Ovary (tissue), 9 donors: Measurements from ENCODE around the gene ZBTB34. TPM values are rescaled to one million over a fixed set of nuclear protein-coding genes. Genes with fewer than 3 reads are reported as not detected.

Experiments used
- DNase-seq, 5 donors: peaks; one replicate each; pipeline ENCODE4 v3.0.0-alpha.2; 2019 to 2020
- H3K27ac ChIP-seq, 2 donors: fragments of 200-600 bp; one replicate each; pipeline versions ENCODE4 v1.5.1 to v1.8.0; 2019 to 2022
- H3K27me3 ChIP-seq: fragments of 200-600 bp; one replicate; pipeline ENCODE4 v1.8.0; 2022
- H3K36me3 ChIP-seq: fragments of 200-600 bp; sonication (generic); one replicate; pipeline ENCODE4 v1.5.1; 2019
- H3K4me1 ChIP-seq: one replicate; pipeline ENCODE4 v1.8.1; 2013; ENCODE audit warnings: mild to moderate bottlenecking, moderate library complexity; ENCODE audit not compliant: insufficient read depth
- H3K4me3 ChIP-seq: fragments of 200-600 bp; sonication (generic); one replicate; pipeline ENCODE4 v1.5.1; 2017
- H3K9me3 ChIP-seq, 2 donors: fragments of 200-600 bp in 1 of 2; sonication (generic) in 1 of 2; one replicate each; pipeline versions ENCODE4 v1.5.1 to v1.8.1; 2013 to 2019; ENCODE audit warnings: mild to moderate bottlenecking in 1 of 2, moderate library complexity in 1 of 2
- CTCF ChIP-seq, 3 donors: fragments of 450-650 bp in 2 of 3; fragments of 200-600 bp in 1 of 3; IDR thresholded peaks; one replicate each; pipeline versions ENCODE4 v1.5.1 to v1.8.0; 2016 to 2022; ENCODE audit warnings: antibody characterized with exemption in 3 of 3, mild to moderate bottlenecking in 1 of 3
- EP300 ChIP-seq: sonication (generic); formaldehyde crosslinking; IDR thresholded peaks from one replicate; pipeline ENCODE4 v1.6.1; 2017; ENCODE audit warnings: antibody characterized with exemption
- POLR2A ChIP-seq: fragments of 450-650 bp; IDR thresholded peaks from one replicate; pipeline ENCODE4 v1.6.1; 2017; ENCODE audit warnings: antibody characterized with exemption, mild to moderate bottlenecking, moderate library complexity
- WGBS, 3 donors: extraction: QIAGEN DNeasy Blood & Tissue Kit in 1 of 3; methylation state at CpG; one replicate each; pipeline versions ENCODE4 v1.1.5 to v1.1.7; 2013 to 2017; 5-methylcytosine and 5-hydroxymethylcytosine counted together
- intact Hi-C, 4 donors: fragments of 100-400 bp; cut with DNase I; formaldehyde crosslinking; loops; one replicate each; pipeline versions ENCODE4 v1.11.0 to v1.15.1; 2022 to 2023
- polyA plus RNA-seq, 2 donors: library from polyadenylated mRNA; stranded (reverse); fragments of 200-250 nt in 1 of 2; fragments of 350-450 nt in 1 of 2; fragmentation: Illumina TruSeq in 1 of 2; extraction: RNeasy Lipid Tissue Mini Kit (QIAGEN cat#74804) in 1 of 2; gene quantifications; one replicate each; pipeline ENCODE4 v1.2.3, GENCODE V29; 2013 to 2014
- total RNA-seq, 7 donors: library from RNA; depleted of rRNA in 2 of 7; stranded (reverse); fragments of >200 nt in 2 of 7; fragmentation: NEBNext Ultra II Directional in 3 of 7; extraction: Animal tissue kit (Norgen Biotek cat#: 25700) in 3 of 7; gene quantifications; one replicate each; pipeline versions ENCODE4 v1.1.0 to v1.2.4, GENCODE V29; 2016 to 2023
- donor health status: DM: no; HTN: no; CAD: no; lungs with moderate emphysema.
- donor health status: DM: no; HTN: no; CAD: no.
- donor health status: Bipolar disorder and iron deficiency.
- donor health status: DM: yes; HTN: yes; CAD: no.
- donor health status: DM: no; HTN: no; CAD: no.
- donor health status: DM: yes; HTN: yes; CAD: no.

The ZBTB34 gene
- total and polyA plus RNA-seq, 9 donors: 3.4 to 10.0 (median 8.7) TPM

GRCh38 chr9:126926364-126926763 is 65.9 kb downstream of the ZBTB34 start:
- intact Hi-C loops: no loop called here
- H3K9me3 ChIP-seq: no peaks in the 10 kb centered on the region
- no peak for DNase-seq
- H3K4me3 ChIP-seq: no peak overlapping the region
- TF ChIP-seq CTCF (IDR thresholded peaks at IDR 0.05) (no peak), EP300 (no peak), POLR2A (no peak)
- 69 to 82% (median 75%) methylated on average over 2 of the region's 2 CpGs for WGBS, 3 donors
- H3K4me1 ChIP-seq: no peaks in the 10 kb centered on the region
- H3K36me3 ChIP-seq: no peaks in the 10 kb centered on the region
- no peak overlapping the region for H3K27ac ChIP-seq
- no peaks in the 10 kb centered on the region for H3K27me3 ChIP-seq

GRCh38 chr9:126927419-126927818 is 67.0 kb downstream of the ZBTB34 start:
- H3K4me1 ChIP-seq: no peaks in the 10 kb centered on the region
- H3K9me3 ChIP-seq: no peaks in the 10 kb centered on the region
- intact Hi-C loops: no loop called here
- no peaks in the 10 kb centered on the region for H3K36me3 ChIP-seq
- no peak for TF ChIP-seq CTCF (IDR thresholded peaks at IDR 0.05)
- DNase-seq: no peak
- H3K4me3 ChIP-seq: no peak overlapping the region
- H3K27me3 ChIP-seq: no peaks in the 10 kb centered on the region
- H3K27ac ChIP-seq: no peak overlapping the region
- 56 to 63% (median 58%) methylated on average over 6 of the region's 6 CpGs for whole genome bisulfite sequencing, 3 donors

- no peak overlapping the region for H3K4me3 ChIP-seq
- intact Hi-C loops: no loop called here
- H3K4me1 ChIP-seq: no peaks in the 10 kb centered on the region
- H3K27me3 ChIP-seq: no peaks in the 10 kb centered on the region
- H3K9me3 ChIP-seq: no peaks in the 10 kb centered on the region
- 88 to 91% (median 89%) methylated on average over 11 of the region's 11 CpGs for WGBS, 3 donors
- no peaks in the 10 kb centered on the region for H3K36me3 ChIP-seq
- no peak for DNase-seq
- H3K27ac ChIP-seq: no peak overlapping the region
- no peak for TF ChIP-seq CTCF (IDR thresholded peaks at IDR 0.05)
- TF ChIP-seq EP300: no peak
- no peak for TF ChIP-seq POLR2A
These were observed 72.5 kb downstream of the ZBTB34 start for GRCh38 chr9:126932871-126933321.

GRCh38 chr9:126933334-126933980 is 73.0 kb downstream of the ZBTB34 start:
- 86 to 90% (median 87%) methylated on average over 11 of the region's 11 CpGs for whole genome bisulfite sequencing, 3 donors
- DNase-seq: no peak
- Histone ChIP-seq H3K27ac (no peak overlapping the region), H3K9me3 (no peaks in the 10 kb centered on the region), H3K4me1 (no peaks in the 10 kb centered on the region), H3K27me3 (no peaks in the 10 kb centered on the region), H3K36me3 (no peaks in the 10 kb centered on the region), H3K4me3 (no peak overlapping the region)
- intact Hi-C loops: no loop called here
- TF ChIP-seq CTCF (IDR thresholded peaks at IDR 0.05) (no peak), EP300 (no peak), POLR2A (no peak)
